NCI-H2029 (cell line): ENCODE data around the gene ADORA1.

ENCODE experiments used
- DNase-seq: peaks from one replicate; lab custom pipeline; 2025; lab: John Stamatoyannopoulos, UW

ADORA1 gene

GRCh38 chr1:203121186-203122015, 6.1 kb upstream of the ADORA1 start:
- DNase-seq, result no peak

GRCh38 chr1:203122159-203122558, 5.4 kb upstream of the ADORA1 start:
- DNase-seq, result no peak

GRCh38 chr1:203124011-203124410, 3.5 kb upstream of the ADORA1 start:
- DNase-seq, result no peak

- no peak for DNase-seq
Observed at GRCh38 chr1:203124546-203125317, 2.8 kb upstream of the ADORA1 start.

GRCh38 chr1:203126151-203126865, 1.2 kb upstream of the ADORA1 start:
- no peak for DNase-seq

GRCh38 chr1:203126866-203127665, 460 bp upstream of the ADORA1 start:
- no peak for DNase-seq

GRCh38 chr1:203128431-203128715, 847 bp downstream of the ADORA1 start:
- no peak for DNase-seq

- DNase-seq, result no peak
Observed at GRCh38 chr1:203128716-203129500, 1.4 kb downstream of the ADORA1 start.

- peak; percentile 18 for DNase-seq
Observed at GRCh38 chr1:203129501-203130231, 2.1 kb downstream of the ADORA1 start.

GRCh38 chr1:203130358-203130985, 2.9 kb downstream of the ADORA1 start:
- no peak for DNase-seq

GRCh38 chr1:203131548-203132200, 4.1 kb downstream of the ADORA1 start:
- DNase-seq, result no peak

GRCh38 chr1:203133970-203134725, 6.6 kb downstream of the ADORA1 start:
- DNase-seq, result no peak

GRCh38 chr1:203135636-203136305, 8.2 kb downstream of the ADORA1 start:
- no peak for DNase-seq

GRCh38 chr1:203136409-203137042, 9.0 kb downstream of the ADORA1 start:
- DNase-seq, result no peak

- no peak for DNase-seq
Observed at GRCh38 chr1:203137324-203137723, 9.8 kb downstream of the ADORA1 start.

- DNase-seq, result no peak
Observed at GRCh38 chr1:203138066-203138465, 10.5 kb downstream of the ADORA1 start.

- DNase-seq, result no peak
Observed at GRCh38 chr1:203139976-203140475, 12.5 kb downstream of the ADORA1 start.
